ENCODE data around the gene ERBIN. TPM values are rescaled to one million over a fixed set of nuclear protein-coding genes. Genes with fewer than 3 reads are reported as not detected.

Gene ERBIN
- total and polyA plus RNA-seq, 2 of the 13 experiments (the other 11 are each of a cell fraction or from before 2014, with no cell fraction given) = 14.4 to 41.7 TPM

- TF ChIP-seq, protein P1, sequence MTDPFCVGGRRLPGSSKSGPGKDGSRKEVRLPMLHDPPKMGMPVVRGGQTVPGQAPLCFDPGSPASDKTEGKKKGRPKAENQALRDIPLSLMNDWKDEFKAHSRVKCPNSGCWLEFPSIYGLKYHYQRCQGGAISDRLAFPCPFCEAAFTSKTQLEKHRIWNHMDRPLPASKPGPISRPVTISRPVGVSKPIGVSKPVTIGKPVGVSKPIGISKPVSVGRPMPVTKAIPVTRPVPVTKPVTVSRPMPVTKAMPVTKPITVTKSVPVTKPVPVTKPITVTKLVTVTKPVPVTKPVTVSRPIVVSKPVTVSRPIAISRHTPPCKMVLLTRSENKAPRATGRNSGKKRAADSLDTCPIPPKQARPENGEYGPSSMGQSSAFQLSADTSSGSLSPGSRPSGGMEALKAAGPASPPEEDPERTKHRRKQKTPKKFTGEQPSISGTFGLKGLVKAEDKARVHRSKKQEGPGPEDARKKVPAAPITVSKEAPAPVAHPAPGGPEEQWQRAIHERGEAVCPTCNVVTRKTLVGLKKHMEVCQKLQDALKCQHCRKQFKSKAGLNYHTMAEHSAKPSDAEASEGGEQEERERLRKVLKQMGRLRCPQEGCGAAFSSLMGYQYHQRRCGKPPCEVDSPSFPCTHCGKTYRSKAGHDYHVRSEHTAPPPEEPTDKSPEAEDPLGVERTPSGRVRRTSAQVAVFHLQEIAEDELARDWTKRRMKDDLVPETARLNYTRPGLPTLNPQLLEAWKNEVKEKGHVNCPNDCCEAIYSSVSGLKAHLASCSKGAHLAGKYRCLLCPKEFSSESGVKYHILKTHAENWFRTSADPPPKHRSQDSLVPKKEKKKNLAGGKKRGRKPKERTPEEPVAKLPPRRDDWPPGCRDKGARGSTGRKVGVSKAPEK (CRISPR knock-in tag; IDR thresholded peaks at IDR 0.05; ENCODE audit: borderline replicate concordance) = 0 out of 2 replicates have a peak, but pooled peaks have one; percentile 75
- TF ChIP-seq, protein P2, sequence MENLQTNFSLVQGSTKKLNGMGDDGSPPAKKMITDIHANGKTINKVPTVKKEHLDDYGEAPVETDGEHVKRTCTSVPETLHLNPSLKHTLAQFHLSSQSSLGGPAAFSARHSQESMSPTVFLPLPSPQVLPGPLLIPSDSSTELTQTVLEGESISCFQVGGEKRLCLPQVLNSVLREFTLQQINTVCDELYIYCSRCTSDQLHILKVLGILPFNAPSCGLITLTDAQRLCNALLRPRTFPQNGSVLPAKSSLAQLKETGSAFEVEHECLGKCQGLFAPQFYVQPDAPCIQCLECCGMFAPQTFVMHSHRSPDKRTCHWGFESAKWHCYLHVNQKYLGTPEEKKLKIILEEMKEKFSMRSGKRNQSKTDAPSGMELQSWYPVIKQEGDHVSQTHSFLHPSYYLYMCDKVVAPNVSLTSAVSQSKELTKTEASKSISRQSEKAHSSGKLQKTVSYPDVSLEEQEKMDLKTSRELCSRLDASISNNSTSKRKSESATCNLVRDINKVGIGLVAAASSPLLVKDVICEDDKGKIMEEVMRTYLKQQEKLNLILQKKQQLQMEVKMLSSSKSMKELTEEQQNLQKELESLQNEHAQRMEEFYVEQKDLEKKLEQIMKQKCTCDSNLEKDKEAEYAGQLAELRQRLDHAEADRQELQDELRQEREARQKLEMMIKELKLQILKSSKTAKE (CRISPR knock-in tag; IDR thresholded peaks at IDR 0.05; ENCODE audit: borderline replicate concordance) = no peak
- TF ChIP-seq MYPOP (CRISPR knock-in tag; IDR thresholded peaks at IDR 0.05) = peak; percentile 72; the same call in 1 of the 2 replicates
- no peak for TF ChIP-seq TAF15 (IDR thresholded peaks at IDR 0.05; ENCODE audit: low read depth, low read length, poor library complexity, severe bottlenecking)
- TF ChIP-seq CSRNP1 (CRISPR knock-in tag; IDR thresholded peaks at IDR 0.05) = no peak; the same call in 1 of the 2 replicates
- TF ChIP-seq, protein P3, sequence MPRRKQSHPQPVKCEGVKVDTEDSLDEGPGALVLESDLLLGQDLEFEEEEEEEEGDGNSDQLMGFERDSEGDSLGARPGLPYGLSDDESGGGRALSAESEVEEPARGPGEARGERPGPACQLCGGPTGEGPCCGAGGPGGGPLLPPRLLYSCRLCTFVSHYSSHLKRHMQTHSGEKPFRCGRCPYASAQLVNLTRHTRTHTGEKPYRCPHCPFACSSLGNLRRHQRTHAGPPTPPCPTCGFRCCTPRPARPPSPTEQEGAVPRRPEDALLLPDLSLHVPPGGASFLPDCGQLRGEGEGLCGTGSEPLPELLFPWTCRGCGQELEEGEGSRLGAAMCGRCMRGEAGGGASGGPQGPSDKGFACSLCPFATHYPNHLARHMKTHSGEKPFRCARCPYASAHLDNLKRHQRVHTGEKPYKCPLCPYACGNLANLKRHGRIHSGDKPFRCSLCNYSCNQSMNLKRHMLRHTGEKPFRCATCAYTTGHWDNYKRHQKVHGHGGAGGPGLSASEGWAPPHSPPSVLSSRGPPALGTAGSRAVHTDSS (CRISPR knock-in tag; conservative IDR thresholded peaks at IDR 0.05) = no peak
- no peak for TF ChIP-seq HOMEZ (CRISPR knock-in tag; IDR thresholded peaks at IDR 0.05; ENCODE audit: low read depth)
- TF ChIP-seq ZNF547 (CRISPR knock-in tag; IDR thresholded peaks at IDR 0.05) = peak; percentile 84
- no peak for TF ChIP-seq NAIF1 (CRISPR knock-in tag; IDR thresholded peaks at IDR 0.05; ENCODE audit: borderline replicate concordance)
Measured at GRCh38 chr5:65925044-65925600, 1.3 kb upstream of the ERBIN start (continued).

All from HepG2 (cell line).